Parathyroid adenoma (tissue), 2 donors: ENCODE measurements around the gene FBXW5.

ENCODE experiments used
- H2AFZ ChIP-seq: fragments of 300-600 bp; sonication (generic); one replicate; pipeline ENCODE4 v1.7.0; 2017; ENCODE audit warnings: antibody characterized with exemption, mild to moderate bottlenecking
- H3K27ac ChIP-seq: fragments of 300-600 bp; sonication (generic); one replicate; pipeline ENCODE4 v1.7.0; 2017
- H3K27me3 ChIP-seq: fragments of 300-600 bp; sonication (generic); one replicate; pipeline ENCODE4 v1.7.0; 2017; ENCODE audit warnings: low read length; ENCODE audit not compliant: control insufficient read depth, insufficient read depth
- H3K36me3 ChIP-seq: fragments of 300-600 bp; sonication (generic); one replicate; pipeline ENCODE4 v1.7.0; 2017; ENCODE audit warnings: low read length; ENCODE audit not compliant: control insufficient read depth, insufficient read depth
- H3K4me1 ChIP-seq: fragments of 300-600 bp; sonication (generic); one replicate; pipeline ENCODE4 v1.7.0; 2017; ENCODE audit warnings: control low read depth
- H3K4me2 ChIP-seq: fragments of 300-600 bp; sonication (generic); one replicate; pipeline ENCODE4 v1.7.0; 2017; ENCODE audit warnings: low read length
- H3K4me3 ChIP-seq: fragments of 300-600 bp; sonication (generic); one replicate; pipeline ENCODE4 v1.7.0; 2017; ENCODE audit warnings: low read depth, low read length
- H3K79me2 ChIP-seq: fragments of 300-600 bp; sonication (generic); one replicate; pipeline ENCODE4 v1.7.0; 2017; ENCODE audit warnings: control low read depth
- H3K9ac ChIP-seq: fragments of 300-600 bp; sonication (generic); one replicate; pipeline ENCODE4 v1.7.0; 2017; ENCODE audit warnings: mild to moderate bottlenecking
- H3K9me3 ChIP-seq: fragments of 300-600 bp; sonication (generic); one replicate; pipeline ENCODE4 v1.7.0; 2017; ENCODE audit warnings: low read length; ENCODE audit not compliant: control insufficient read depth
- CTCF ChIP-seq: fragments of 300-600 bp; sonication (generic); IDR thresholded peaks from one replicate; pipeline ENCODE4 v1.7.0; 2017; ENCODE audit warnings: antibody characterized with exemption, mild to moderate bottlenecking
- donor health status: primary hyperparathyroidism.

The FBXW5 gene

GRCh38 chr9:136955202-136955942 lies 10.8 kb upstream of the FBXW5 start:
- Histone ChIP-seq H3K4me3 (no peak overlapping the region), H3K9ac (no peak overlapping the region), H3K4me2 (no peak overlapping the region), H3K36me3 (no peaks in the 10 kb centered on the region), H2AFZ (no peak overlapping the region), H3K79me2 (no peaks in the 10 kb centered on the region), H3K4me1 (no peaks in the 10 kb centered on the region), H3K27ac (no peak overlapping the region), H3K27me3 (no peaks in the 10 kb centered on the region), H3K9me3 (no peaks in the 10 kb centered on the region)
- TF ChIP-seq CTCF: no peak

GRCh38 chr9:136954270-136955083 lies 9.9 kb upstream of the FBXW5 start:
- Histone ChIP-seq H2AFZ (no peak overlapping the region), H3K27ac (no peak overlapping the region), H3K9me3 (no peaks in the 10 kb centered on the region), H3K27me3 (no peaks in the 10 kb centered on the region), H3K36me3 (no peaks in the 10 kb centered on the region), H3K79me2 (no peaks in the 10 kb centered on the region), H3K4me2 (no peak overlapping the region), H3K4me3 (no peak overlapping the region), H3K4me1 (no peaks in the 10 kb centered on the region), H3K9ac (no peak overlapping the region)
- TF ChIP-seq CTCF: no peak

GRCh38 chr9:136953771-136954269 lies 9.3 kb upstream of the FBXW5 start:
- Histone ChIP-seq H2AFZ (no peak overlapping the region), H3K27me3 (no peaks in the 10 kb centered on the region), H3K9me3 (no peaks in the 10 kb centered on the region), H3K9ac (no peak overlapping the region), H3K27ac (no peak overlapping the region), H3K79me2 (no peaks in the 10 kb centered on the region), H3K36me3 (no peaks in the 10 kb centered on the region), H3K4me1 (no peaks in the 10 kb centered on the region), H3K4me3 (no peak overlapping the region), H3K4me2 (no peak overlapping the region)
- TF ChIP-seq CTCF: no peak

- no peaks in the 10 kb centered on the region for H3K9me3 ChIP-seq
- no peaks in the 10 kb centered on the region for H3K79me2 ChIP-seq
- no peaks in the 10 kb centered on the region for H3K36me3 ChIP-seq
- TF ChIP-seq CTCF: no peak
- H3K4me1 ChIP-seq: no peaks in the 10 kb centered on the region
- H3K9ac ChIP-seq: no peak overlapping the region
- H2AFZ ChIP-seq: no peak overlapping the region
- no peaks in the 10 kb centered on the region for H3K27me3 ChIP-seq
- H3K4me3 ChIP-seq: no peak overlapping the region
- H3K27ac ChIP-seq: no peak overlapping the region
- H3K4me2 ChIP-seq: no peak overlapping the region
Observed at GRCh38 chr9:136952876-136953770, 8.6 kb upstream of the FBXW5 start.
